Activated CD4-positive, alpha-beta T cell treated with anti-CD3 and anti-CD28 coated beads, Interleukin-2, amount 10 ng/mL, durations not matched to agents 24 days and 14 days (primary cell): Measurements from ENCODE around the gene SUMF1. TPM values are rescaled to one million over a fixed set of nuclear protein-coding genes. Genes with fewer than 3 reads are reported as not detected.

Source experiments
- DNase-seq: peaks from one replicate; pipeline ENCODE4 v3.0.0; 2022
- H3K27ac Mint-ChIP-seq: one replicate; pipeline ENCODE4 v1.8.0; 2022; ENCODE audit warnings: mild to moderate bottlenecking, mixed read lengths
- H3K27me3 Mint-ChIP-seq: one replicate; pipeline ENCODE4 v1.8.0; 2022; ENCODE audit warnings: mixed read lengths
- H3K36me3 Mint-ChIP-seq: one replicate; pipeline ENCODE4 v1.8.0; 2022; ENCODE audit warnings: low read depth, mild to moderate bottlenecking, mixed read lengths
- H3K4me1 Mint-ChIP-seq: one replicate; pipeline ENCODE4 v1.8.0; 2021; ENCODE audit warnings: mixed read lengths
- H3K4me3 Mint-ChIP-seq: one replicate; pipeline ENCODE4 v1.8.0; 2022; ENCODE audit warnings: mild to moderate bottlenecking, moderate library complexity, mixed read lengths
- H3K9me3 Mint-ChIP-seq: one replicate; pipeline ENCODE4 v1.8.0; 2021; ENCODE audit warnings: mixed read lengths
- intact Hi-C: fragments of 100-400 bp; cut with micrococcal nuclease; formaldehyde crosslinking; loops from one replicate; pipeline ENCODE4 v1.15.1; 2023
- total RNA-seq: library from RNA; stranded (reverse); gene quantifications from 2 replicates; pipeline ENCODE4 v1.2.3, GENCODE V29; 2022

SUMF1 gene
- total RNA-seq, 1 donor from 2014 or later, result 7.4 TPM

DNA sequence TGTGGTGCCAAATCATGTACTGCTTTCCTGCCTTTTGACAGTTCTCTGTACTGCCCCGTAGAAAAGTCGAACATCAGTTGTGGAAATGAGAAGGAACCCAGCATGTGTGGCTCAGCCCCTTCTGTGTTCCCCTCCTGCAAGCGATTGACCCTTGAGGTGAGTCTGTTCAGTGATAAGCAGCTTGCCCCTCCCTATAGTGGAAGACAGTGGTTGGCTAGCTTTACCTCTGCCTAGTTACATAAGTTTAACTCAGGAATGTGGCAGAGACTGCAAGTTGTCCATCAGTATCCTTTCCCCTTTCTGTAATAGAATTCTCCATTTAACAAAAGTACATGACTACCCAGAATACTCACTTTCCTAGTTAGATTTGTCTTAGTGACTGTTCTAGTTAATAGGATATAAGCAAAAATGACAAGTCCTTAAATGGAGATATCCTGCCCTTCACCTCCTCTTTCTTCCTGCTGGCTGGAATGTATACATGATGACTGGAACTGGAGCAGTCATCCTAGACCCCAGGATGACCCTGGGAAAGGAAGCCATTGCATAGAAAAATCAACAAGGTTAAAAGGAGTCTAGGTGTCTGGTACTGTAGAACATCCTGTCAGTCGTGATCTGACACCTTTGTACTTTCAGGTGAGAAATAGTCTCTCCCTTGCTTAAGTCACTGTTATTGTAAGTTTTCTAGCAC lies 153.3 kb downstream of the SUMF1 start:
- intact Hi-C loops, result no loop called here
- H3K4me3 Mint-ChIP-seq, result no peak overlapping the region
- no peak for DNase-seq

GRCh38 chr3:4311496-4311895 lies 155.6 kb downstream of the SUMF1 start:
- DNase-seq, result no peak
- no peaks in the 10 kb centered on the region for H3K9me3 Mint-ChIP-seq
- H3K36me3 Mint-ChIP-seq, result peaks cover 18% of the 10 kb centered on the region
- peaks cover 3% of the 10 kb centered on the region for H3K4me1 Mint-ChIP-seq
- H3K4me3 Mint-ChIP-seq, result no peak overlapping the region
- intact Hi-C loops, result no loop called here
- no peak overlapping the region for H3K27ac Mint-ChIP-seq
- H3K27me3 Mint-ChIP-seq, result no peaks in the 10 kb centered on the region

More for the DNA sequence above, 153.3 kb downstream of the SUMF1 start:
- Mint-ChIP-seq H3K27ac (no peak overlapping the region), H3K4me1 (peaks cover 3% of the 10 kb centered on the region), H3K9me3 (no peaks in the 10 kb centered on the region), H3K27me3 (no peaks in the 10 kb centered on the region), H3K36me3 (peaks cover 15% of the 10 kb centered on the region)

Other genes starting within 250 kb of the SUMF1 start
- 17.8 and 18.1 TPM in 2 replicates for gene SETMAR, start 163.9 kb downstream of the SUMF1 start, total RNA-seq
- 84.5 and 85.2 TPM in 2 replicates for gene ITPR1, start 26.1 kb upstream of the SUMF1 start, total RNA-seq